ENCODE results near the gene ACE.

ACE gene

DNA sequence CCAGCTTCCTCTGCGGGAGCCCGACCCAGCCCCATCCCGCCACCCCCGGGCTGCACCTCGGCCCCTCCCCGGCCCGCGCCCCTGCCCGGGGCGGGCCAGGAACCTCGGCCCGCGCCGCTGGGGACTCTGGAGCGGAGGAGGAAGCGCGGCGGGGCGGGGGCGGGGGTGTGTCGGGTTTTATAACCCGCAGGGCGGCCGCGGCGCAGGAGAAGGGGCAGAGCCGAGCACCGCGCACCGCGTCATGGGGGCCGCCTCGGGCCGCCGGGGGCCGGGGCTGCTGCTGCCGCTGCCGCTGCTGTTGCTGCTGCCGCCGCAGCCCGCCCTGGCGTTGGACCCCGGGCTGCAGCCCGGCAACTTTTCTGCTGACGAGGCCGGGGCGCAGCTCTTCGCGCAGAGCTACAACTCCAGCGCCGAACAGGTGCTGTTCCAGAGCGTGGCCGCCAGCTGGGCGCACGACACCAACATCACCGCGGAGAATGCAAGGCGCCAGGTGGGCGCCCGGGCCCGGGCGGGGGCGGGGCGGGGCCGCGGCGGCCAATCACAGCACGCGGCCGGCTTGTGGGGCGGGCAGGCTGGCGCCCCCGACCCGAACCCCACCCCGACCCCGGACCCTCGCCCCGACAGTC lies at the start of gene ACE:
Gene ACE (plus strand): TSS at position 208 of the 626 bp plus-strand sequence. CDS start 34 bp downstream, at position 242.
- no peak for TF ChIP-seq POLR2A (IDR thresholded peaks at IDR 0.05; ENCODE audit: low read depth, low read length)
- DNase-seq (ENCODE audit: insufficient read length, low spot score) (no peak), FAIRE-seq (no peak)

GRCh38 chr17:63429766-63430165 lies 47.1 kb upstream of the ACE start:
- DNase-seq (ENCODE audit: insufficient read length, low spot score) (no peak), FAIRE-seq (no peak)
- TF ChIP-seq POLR2A (IDR thresholded peaks at IDR 0.05; ENCODE audit: low read depth, low read length) = no peak

DNA sequence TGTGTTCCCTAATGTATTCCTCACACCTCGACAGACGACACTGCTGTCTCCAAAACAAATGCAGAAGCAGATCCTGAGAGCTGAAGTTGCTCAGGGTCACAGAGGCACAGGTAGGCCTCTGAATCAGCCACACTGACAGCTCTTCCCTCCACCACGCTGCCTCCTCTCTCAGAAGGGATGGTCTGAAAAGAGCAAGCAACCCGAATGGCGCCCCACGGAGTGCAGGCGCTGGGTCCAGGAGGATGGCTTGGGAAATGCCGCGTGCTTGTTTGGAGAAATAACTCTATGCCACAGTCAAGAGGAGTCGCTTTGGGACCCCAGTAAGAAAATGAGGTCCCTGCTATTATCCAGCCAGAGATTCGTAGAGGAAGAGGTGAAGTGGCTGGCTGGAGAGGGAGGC lies 46.6 kb upstream of the ACE start:
- TF ChIP-seq POLR2A (IDR thresholded peaks at IDR 0.05; ENCODE audit: low read depth, low read length) = no peak
- no peak for DNase-seq (ENCODE audit: insufficient read length, low spot score)
- FAIRE-seq = no peak

GRCh38 chr17:63431618-63431938 lies 45.3 kb upstream of the ACE start:
- DNase-seq (ENCODE audit: insufficient read length, low spot score) = no peak
- FAIRE-seq = no peak
- no peak for TF ChIP-seq POLR2A (IDR thresholded peaks at IDR 0.05; ENCODE audit: low read depth, low read length)

GRCh38 chr17:63431939-63432804 lies 44.7 kb upstream of the ACE start:
- no peak for DNase-seq (ENCODE audit: insufficient read length, low spot score)
- TF ChIP-seq POLR2A (IDR thresholded peaks at IDR 0.05; ENCODE audit: low read depth, low read length) = no peak
- FAIRE-seq = no peak

- FAIRE-seq (peak; percentile 60), DNase-seq (ENCODE audit: insufficient read length, low spot score) (peak; percentile 97)
- TF ChIP-seq POLR2A (IDR thresholded peaks at IDR 0.05; ENCODE audit: low read depth, low read length) = no peak
These were observed 42.9 kb upstream of the ACE start for GRCh38 chr17:63433746-63434591.

DNA sequence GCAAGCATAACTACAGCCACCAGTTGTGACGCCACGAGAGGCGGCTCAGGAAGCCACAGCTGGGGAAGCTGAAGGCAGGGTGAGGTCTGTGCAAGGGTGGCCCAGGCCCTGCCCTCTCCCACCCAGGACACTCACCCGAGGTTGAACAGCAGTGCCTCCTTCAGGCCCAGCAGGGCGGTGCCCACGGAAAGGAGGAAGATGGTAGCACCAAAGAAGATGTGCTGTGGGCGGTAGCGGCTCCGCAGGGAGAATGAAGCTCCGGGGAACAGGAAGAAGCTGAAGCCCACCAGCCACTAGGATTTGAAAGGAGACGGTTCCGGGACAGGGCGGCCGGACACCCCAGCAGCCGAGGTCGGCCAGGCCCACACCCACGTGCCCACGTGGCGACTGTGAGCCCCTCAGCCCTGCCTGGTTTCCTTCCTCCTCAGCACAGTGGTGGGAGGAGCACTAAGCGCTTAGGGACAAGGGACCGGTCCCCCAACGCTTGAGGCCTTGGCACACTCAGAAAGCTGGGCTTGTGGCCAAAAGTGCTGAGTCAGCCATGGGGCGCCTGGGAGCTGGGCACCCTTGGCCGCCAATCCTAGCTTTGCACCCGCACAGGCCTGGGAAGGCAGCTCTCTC lies 41.8 kb upstream of the ACE start:
- peak; percentile 63; the same call in 1 of the 2 replicates for TF ChIP-seq POLR2A (IDR thresholded peaks at IDR 0.05; ENCODE audit: low read depth, low read length)
- DNase-seq (ENCODE audit: insufficient read length, low spot score) (peak; percentile 99), FAIRE-seq (peak; percentile 27)

DNA sequence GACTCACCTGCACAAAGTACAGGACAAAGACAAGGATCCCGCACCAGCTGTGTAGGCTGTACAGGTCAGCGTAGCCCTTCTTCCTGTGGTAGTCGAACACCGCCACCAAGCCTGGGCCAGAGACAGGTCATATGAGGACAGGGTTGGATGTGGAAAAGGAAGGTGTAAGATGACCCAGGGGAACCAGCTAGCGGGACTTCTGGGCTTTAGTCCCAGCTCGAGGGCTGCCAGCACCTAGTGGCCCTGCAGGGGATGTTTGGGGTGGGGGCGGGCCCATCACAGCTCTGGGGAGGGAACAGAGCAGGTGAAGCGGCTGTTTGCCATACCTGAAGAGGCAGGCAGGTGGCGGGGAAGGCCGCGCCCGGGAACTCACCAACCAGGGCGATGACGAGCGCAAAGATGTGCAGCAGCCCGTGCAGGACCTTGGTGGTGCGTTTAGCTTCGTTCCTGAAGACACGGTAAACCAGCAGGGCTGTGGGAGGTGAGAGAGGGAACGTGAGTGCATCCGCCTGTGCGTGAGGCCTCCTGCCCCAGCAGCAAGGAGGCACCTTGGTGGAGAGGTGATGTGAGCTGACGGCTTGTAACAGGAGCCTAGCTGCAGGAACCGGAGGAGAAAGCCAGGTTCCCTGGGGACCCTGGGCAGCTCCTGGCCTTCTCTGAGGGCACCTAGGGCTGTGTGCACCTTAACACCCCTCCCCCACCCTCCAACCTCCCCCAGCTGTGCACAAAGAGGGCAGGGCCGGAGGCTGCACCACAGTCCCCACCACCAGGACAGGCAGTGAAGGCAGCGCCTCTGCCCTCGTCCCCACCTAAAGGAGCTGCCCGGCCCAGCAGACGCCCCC lies 41.0 kb upstream of the ACE start:
- no peak for DNase-seq (ENCODE audit: insufficient read length, low spot score)
- TF ChIP-seq POLR2A (IDR thresholded peaks at IDR 0.05; ENCODE audit: low read depth, low read length) = no peak
- no peak for FAIRE-seq

DNA sequence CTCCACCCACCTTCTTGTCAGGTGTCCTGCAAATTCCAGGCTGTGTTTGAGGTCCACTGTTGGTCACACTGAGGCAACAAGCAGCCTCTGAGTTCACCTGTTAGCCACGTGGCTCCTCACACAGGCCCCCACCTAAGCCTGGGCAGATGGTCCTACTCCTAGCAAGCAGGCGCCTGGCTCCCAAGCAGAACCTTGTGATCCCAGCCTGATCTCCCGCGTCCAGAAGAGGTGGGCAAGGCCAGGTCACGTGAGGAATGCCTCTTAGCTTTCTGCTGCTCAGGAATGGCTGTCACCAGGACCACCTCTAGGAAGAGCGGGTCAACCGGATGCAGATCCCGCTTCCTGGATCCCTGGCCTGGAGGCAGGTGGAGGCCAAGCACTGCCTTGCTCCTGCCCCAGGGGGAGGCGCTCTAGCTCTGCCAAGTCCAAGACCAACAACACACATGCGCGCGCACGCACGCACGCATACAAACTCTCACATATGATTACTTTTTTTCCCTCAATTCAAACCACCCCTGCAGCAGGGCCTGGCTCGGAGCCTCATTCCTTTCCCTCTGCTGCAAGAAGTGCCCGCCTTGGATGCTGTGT lies 40.2 kb upstream of the ACE start:
- no peak for DNase-seq (ENCODE audit: insufficient read length, low spot score)
- TF ChIP-seq POLR2A (IDR thresholded peaks at IDR 0.05; ENCODE audit: low read depth, low read length) = no peak
- FAIRE-seq = no peak

- TF ChIP-seq POLR2A (IDR thresholded peaks at IDR 0.05; ENCODE audit: low read depth, low read length) = no peak
- no peak for FAIRE-seq
- DNase-seq (ENCODE audit: insufficient read length, low spot score) = no peak
These were observed 39.4 kb upstream of the ACE start for GRCh38 chr17:63437287-63438091.

GRCh38 chr17:63438092-63439051 lies 38.5 kb upstream of the ACE start:
- TF ChIP-seq POLR2A (IDR thresholded peaks at IDR 0.05; ENCODE audit: low read depth, low read length) = no peak
- DNase-seq (ENCODE audit: insufficient read length, low spot score) (no peak), FAIRE-seq (no peak)
